Dermis lymphatic vessel endothelial cell (primary cell): Measurements from ENCODE around the gene SLC25A26. TPM values are rescaled to one million over a fixed set of nuclear protein-coding genes. Genes with fewer than 3 reads are reported as not detected.

ENCODE experiments used
- total RNA-seq: library from RNA; depleted of rRNA; stranded (reverse); fragments of >200 nt; gene quantifications from 2 replicates; pipeline ENCODE4 v1.2.1, GENCODE V29; 2014

Gene SLC25A26, protein sequence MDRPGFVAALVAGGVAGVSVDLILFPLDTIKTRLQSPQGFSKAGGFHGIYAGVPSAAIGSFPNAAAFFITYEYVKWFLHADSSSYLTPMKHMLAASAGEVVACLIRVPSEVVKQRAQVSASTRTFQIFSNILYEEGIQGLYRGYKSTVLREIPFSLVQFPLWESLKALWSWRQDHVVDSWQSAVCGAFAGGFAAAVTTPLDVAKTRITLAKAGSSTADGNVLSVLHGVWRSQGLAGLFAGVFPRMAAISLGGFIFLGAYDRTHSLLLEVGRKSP
- 16.9 and 20.7 TPM in 2 replicates for total RNA-seq

DNA sequence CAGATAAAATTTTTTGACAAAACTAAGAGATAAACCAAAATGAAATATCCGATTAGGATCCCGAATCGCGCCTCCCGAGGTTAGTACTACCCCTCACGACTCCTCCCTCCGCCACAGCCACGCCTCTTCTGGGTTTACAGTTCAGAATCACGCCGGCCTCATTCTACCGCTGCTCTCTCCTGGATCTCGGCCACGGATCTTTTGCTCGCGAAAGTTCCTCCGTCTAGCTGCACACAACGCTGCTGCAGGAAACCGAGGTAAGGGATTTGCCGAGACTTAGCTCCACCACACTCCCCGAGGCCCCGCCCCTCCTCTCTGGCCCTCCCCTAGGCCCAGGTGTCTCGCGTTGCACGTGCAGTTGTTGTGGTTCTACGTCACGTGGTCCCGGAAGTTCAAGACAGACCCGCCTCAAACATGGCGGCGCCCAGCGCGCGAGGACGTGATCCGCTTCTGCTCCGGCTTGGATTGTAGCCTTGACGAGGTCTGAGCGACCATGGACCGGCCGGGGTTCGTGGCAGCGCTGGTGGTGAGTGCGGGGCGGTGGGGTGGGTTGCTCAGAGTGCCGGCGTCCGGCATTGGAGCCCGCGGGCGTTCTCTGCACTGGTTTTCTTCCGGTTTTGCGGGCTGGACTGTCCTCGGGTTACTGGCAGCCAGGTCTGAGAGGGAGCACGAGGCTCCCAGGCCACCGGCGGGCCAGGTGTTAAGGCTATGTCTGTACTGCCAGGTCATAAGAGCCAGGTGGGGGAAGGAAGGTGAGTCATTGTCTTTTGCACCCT is at the start of gene SLC25A26:
SLC25A26 (plus strand) TSS at position 400 of the 776 bp plus-strand sequence; CDS start at position 494, 94 bp downstream.

Other genes with a start within 250 kb of the SLC25A26 start
- gene MAGI1, start 182.1 kb upstream of the SLC25A26 start, total RNA-seq = 84.7 and 113 TPM in 2 replicates